HepG2 (cell line): ENCODE results near the gene CYB5B. TPM values are rescaled to one million over a fixed set of nuclear protein-coding genes. Genes with fewer than 3 reads are reported as not detected.

ENCODE experiments used
- ATAC-seq: fragments of 200-7000 bp; cut with Tn5 transposase; 3 replicates; pipeline ENCODE4 v1.9.1; 2020; ENCODE audit warnings: mild to moderate bottlenecking, moderate library complexity
- BruUV-seq: library from RNA; stranded (reverse); fragments of 400-500 nt; replicated peaks from 2 replicates; lab custom pipeline; 2021; lab: Mats Ljungman, UMichigan
- CTCF ChIA-PET: fragments of 300-600 bp; formaldehyde crosslinking; extraction: SDS; loops from one replicate; lab custom pipeline; 2021; ENCODE audit warnings: low total read pairs, inconsistent platforms, low intra/inter-chr PET ratio; lab: Yijun Ruan, JAX
- POLR2A ChIA-PET: fragments of 350-600 bp; sonication (Branson Sonifier 250); formaldehyde crosslinking; loops from one replicate; lab custom pipeline; 2020; ENCODE audit warnings: antibody characterized with exemption, inconsistent platforms; lab: Yijun Ruan, JAX
- DNase-seq: peaks from one replicate; pipeline ENCODE4 v3.0.0-alpha.2; 2015; ENCODE audit warnings: low spot score
- FAIRE-seq: peaks from 3 replicates; lab custom pipeline; 2011; peaks lifted over from hg19 to GRCh38; lab: Jason Lieb, UNC
- H2AFZ ChIP-seq: one replicate; pipeline ENCODE4 v1.6.1; 2011; ENCODE audit warnings: low read length, inconsistent platforms
- H3K27ac ChIP-seq: fragments of 300-600 bp; 3 replicates; pipeline ENCODE4 v1.8.0; 2011; ENCODE audit warnings: mixed run types, mild to moderate bottlenecking, mixed read lengths, low read length, inconsistent platforms; ENCODE audit not compliant: insufficient read depth; ENCODE audit errors: extremely low read length
- H3K27me3 ChIP-seq, 2 experiments: fragments of 200-600 bp in 1 of 2; 2 replicates in 1 of 2; 3 replicates in 1 of 2; pipeline versions ENCODE4 v1.6.0 to v1.8.0; 2011; ENCODE audit warnings: low read length in 2 of 2, mild to moderate bottlenecking in 2 of 2, moderate library complexity in 2 of 2, inconsistent platforms in 1 of 2; ENCODE audit not compliant: insufficient read depth in 2 of 2, control insufficient read depth in 1 of 2
- H3K36me3 ChIP-seq, 2 experiments: fragments of 200-600 bp in 1 of 2; replicated peaks in 1 of 2; 2 replicates in 1 of 2; 3 replicates in 1 of 2; pipeline versions ENCODE4 v1.5.1 to v1.8.0; 2011; ENCODE audit warnings: low read length in 2 of 2, inconsistent platforms in 1 of 2; ENCODE audit not compliant: insufficient read depth in 2 of 2, control insufficient read depth in 1 of 2
- H3K4me1 ChIP-seq: 2 replicates; pipeline ENCODE4 v1.5.1; 2012; ENCODE audit warnings: low read length, inconsistent platforms; ENCODE audit not compliant: insufficient read depth
- H3K4me2 ChIP-seq: 2 replicates; pipeline ENCODE4 v1.6.0; 2011; ENCODE audit warnings: low read depth, low read length, inconsistent platforms
- H3K4me3 ChIP-seq, 3 experiments: fragments of 200-600 bp in 1 of 3; sonication (generic), shearing (Covaris generic) in 1 of 3; replicated peaks in 1 of 3; 2 replicates each; pipeline ENCODE4 v1.5.1; 2011 to 2016; ENCODE audit warnings: low read length in 3 of 3, inconsistent platforms in 2 of 3, low read depth in 2 of 3, mild to moderate bottlenecking in 2 of 3, control low read depth in 1 of 3, mixed read lengths in 1 of 3; ENCODE audit not compliant: insufficient read depth in 1 of 3
- H3K79me2 ChIP-seq: one replicate; pipeline ENCODE4 v1.6.1; 2011; ENCODE audit warnings: low read length, inconsistent platforms; ENCODE audit not compliant: insufficient read depth
- H3K9ac ChIP-seq: 2 replicates; pipeline ENCODE4 v1.6.0; 2011; ENCODE audit warnings: mild to moderate bottlenecking, low read depth, low read length, inconsistent platforms; ENCODE audit not compliant: insufficient read depth
- H3K9me3 ChIP-seq: 2 replicates; pipeline ENCODE4 v1.5.1; 2012; ENCODE audit warnings: mild to moderate bottlenecking, low read length
- H4K20me1 ChIP-seq: 2 replicates; pipeline ENCODE4 v1.6.0; 2011; ENCODE audit warnings: inconsistent platforms, mild to moderate bottlenecking, low read length, moderate library complexity; ENCODE audit not compliant: insufficient read depth
- CEBPZ ChIP-seq: IDR thresholded peaks from 2 replicates; pipeline ENCODE4 v1.6.1; 2012; ENCODE audit warnings: low read length, improper control_type of control experiment
- DR1 ChIP-seq: sonication (generic); formaldehyde crosslinking; IDR thresholded peaks from 2 replicates; pipeline ENCODE4 v1.8.0; 2021; ENCODE audit warnings: mild to moderate bottlenecking, missing genetic modification reagents, inconsistent platforms
- FLYWCH1 ChIP-seq: sonication (generic); formaldehyde crosslinking; IDR thresholded peaks from 2 replicates; pipeline ENCODE4 v1.8.1; 2023; ENCODE audit warnings: mild to moderate bottlenecking, missing genetic modification reagents
- MBNL3 ChIP-seq: fragments of 250-450 bp; sonication (Bioruptor Pico); conservative IDR thresholded peaks from 2 replicates; pipeline ENCODE4 v1.8.0; 2022; ENCODE audit warnings: mild to moderate bottlenecking, inconsistent platforms
- MED13 ChIP-seq: sonication (generic); formaldehyde crosslinking; IDR thresholded peaks from 2 replicates; pipeline ENCODE4 v1.5.0; 2020; ENCODE audit warnings: missing genetic modification reagents
- NKX3-1 ChIP-seq: sonication (generic); formaldehyde crosslinking; IDR thresholded peaks from 2 replicates; pipeline ENCODE4 v1.5.0; 2020; ENCODE audit warnings: missing genetic modification reagents
- POGZ ChIP-seq: sonication (generic); formaldehyde crosslinking; IDR thresholded peaks from 2 replicates; pipeline ENCODE4 v1.4.0; 2020; ENCODE audit warnings: mild to moderate bottlenecking, missing genetic modification reagents
- RELA ChIP-seq: sonication (generic); formaldehyde crosslinking; IDR thresholded peaks from 2 replicates; pipeline ENCODE4 v1.4.0; 2020; ENCODE audit warnings: missing genetic modification reagents
- TCF7L2 ChIP-seq: IDR thresholded peaks from 2 replicates; pipeline ENCODE4 v1.6.1; 2011; ENCODE audit warnings: mild to moderate bottlenecking, low read depth, low read length, moderate library complexity
- TMF1 ChIP-seq: sonication (generic); formaldehyde crosslinking; IDR thresholded peaks from 2 replicates; pipeline ENCODE4 v1.8.1; 2022; ENCODE audit warnings: low read depth, missing genetic modification reagents
- ZBTB38 ChIP-seq: sonication (generic); formaldehyde crosslinking; IDR thresholded peaks from 2 replicates; pipeline ENCODE4 v1.5.1; 2020; ENCODE audit warnings: mild to moderate bottlenecking, missing genetic modification reagents
- ZNF446 ChIP-seq: sonication (generic); formaldehyde crosslinking; IDR thresholded peaks from 2 replicates; pipeline ENCODE4 v1.5.0; 2020; ENCODE audit warnings: mild to moderate bottlenecking, missing genetic modification reagents
- ZNF740 ChIP-seq: sonication (generic); formaldehyde crosslinking; IDR thresholded peaks from 2 replicates; pipeline ENCODE4 v1.4.0; 2020; ENCODE audit warnings: missing genetic modification reagents
- ZNF749 ChIP-seq: sonication (generic); formaldehyde crosslinking; IDR thresholded peaks from 2 replicates; pipeline ENCODE4 v1.8.0; 2022; ENCODE audit warnings: mild to moderate bottlenecking, missing genetic modification reagents, moderate library complexity, borderline replicate concordance
- WGBS: methylation state at CpG from one replicate; pipeline ENCODE4 v1.1.6; 2017; ENCODE audit warnings: low lambda C conversion rate; 5-methylcytosine and 5-hydroxymethylcytosine counted together
- in situ Hi-C: cut with HindIII; loops from 2 replicates; pipeline ENCODE4 v1.10.0; 2017; ENCODE audit warnings: low pct_unique_long_range_greater_than_20kb; ENCODE audit not compliant: extremely low pct_ligation_motif_present
- intact Hi-C: fragments of 100-400 bp; cut with micrococcal nuclease; formaldehyde crosslinking; loops from one replicate; pipeline ENCODE4 v1.10.0; 2022; ENCODE audit not compliant: unreplicated experiment
- polyA plus RNA-seq, 8 experiments: library from polyadenylated mRNA; depleted of rRNA in 3 of 8; stranded (reverse) in 7 of 8; unstranded in 1 of 8; fragments of >200 nt; fragmentation: Illumina TruSeq in 4 of 8; extraction: Trizol in 4 of 8; gene quantifications; 2 replicates each; pipeline versions ENCODE4 v1.2.1 to v1.2.3, GENCODE V29; 2011 to 2016; ENCODE audit warnings: low read depth in 4 of 8, missing spikeins in 1 of 8, mixed read lengths in 1 of 8; ENCODE audit not compliant: insufficient read depth in 1 of 8
- total RNA-seq, 5 experiments: library from RNA; depleted of rRNA; stranded (reverse); fragments of >200 nt; fragmentation: Illumina TruSeq; extraction: Trizol; gene quantifications; 2 replicates each; pipeline ENCODE4 v1.2.3, GENCODE V29; 2016; ENCODE audit warnings: low read depth in 1 of 5

The CYB5B gene
- total and polyA plus RNA-seq, 2 of the 13 experiments (the other 11 are each of a cell fraction or from before 2014, with no cell fraction given), result 234 to 432 TPM

GRCh38 chr16:69423189-69423588 lies 1.2 kb upstream of the CYB5B start:
- Histone ChIP-seq H3K9me3 (no peaks in the 10 kb centered on the region), H3K4me1 (peaks cover 62% of the 10 kb centered on the region), H3K27me3 (no peaks in the 10 kb centered on the region; a peak in 1 of 5 replicates), H2AFZ (no peak overlapping the region), H3K4me3 (no peak overlapping the region), H4K20me1 (no peaks in the 10 kb centered on the region), H3K9ac (no peak overlapping the region), H3K27ac (peak overlapping the region; percentile 14), H3K36me3 (peaks cover 2 to 13% of the 10 kb centered on the region in 2 experiments), H3K4me2 (no peak overlapping the region), H3K79me2 (peaks cover 40% of the 10 kb centered on the region)
- no peak for FAIRE-seq
- ChIA-PET POLR2A (no interaction called here), CTCF (no interaction called here)
- 96% methylated on average over 11 of the region's 11 CpGs for WGBS
- intact Hi-C loops, result no loop called here
- ATAC-seq, result no peak
- in situ Hi-C loops, result no loop called here
- BruUV-seq, result no TSS peak
- 0 out of 2 replicates have a peak, but pooled peaks have one; percentile 11 for TF ChIP-seq ZBTB38 (CRISPR knock-in tag)
- no peak for TF ChIP-seq NKX3-1
- no peak for DNase-seq

GRCh38 chr16:69424935-69425784 lies 741 bp downstream of the CYB5B start:
- in situ Hi-C loops, result no loop called here
- intact Hi-C loops, result no loop called here
- no peak for ATAC-seq
- peak overlapping the region; percentile 81 for H3K4me2 ChIP-seq
- FAIRE-seq, result no peak
- no peaks in the 10 kb centered on the region for H3K9me3 ChIP-seq
- peaks cover 59% of the 10 kb centered on the region for H3K79me2 ChIP-seq
- H3K4me3 ChIP-seq, result peak overlapping the region; percentile 83 to 95 (median 95)
- H2AFZ ChIP-seq, result no peak overlapping the region
- POLR2A ChIA-PET, result interaction anchor here (0.7 to 2.8 kb wide), 9 partner anchors 8 to 142 kb away, joined by 3 to 10 read pairs (median 4); no protein-coding TSS in a partner anchor
- peak overlapping the region; percentile 72 for H3K27ac ChIP-seq
- H3K4me1 ChIP-seq, result peaks cover 62% of the 10 kb centered on the region
- H3K9ac ChIP-seq, result peak overlapping the region; percentile 86
- peaks cover 11 to 32% of the 10 kb centered on the region in 2 experiments for H3K36me3 ChIP-seq
- DNase-seq, result no peak
- H3K27me3 ChIP-seq, result no peaks in the 10 kb centered on the region; a peak in 1 of 5 replicates
- CTCF ChIA-PET, result interaction anchor here (0.6 kb wide), 1 partner anchor 259 kb away, joined by 3 read pairs; no protein-coding TSS in a partner anchor
- H4K20me1 ChIP-seq, result 0 out of 2 replicates have a peak, but pooled peaks cover 2% of the 10 kb centered on the region
- WGBS, result 2% methylated on average over 11 of the region's 11 CpGs
- TSS peak; percentile 63 for BruUV-seq
- TF ChIP-seq TCF7L2 (no peak), MED13 (0 out of 2 replicates have a peak, but pooled peaks have one; percentile 5), FLYWCH1 (CRISPR knock-in tag) (no peak), ZNF446 (CRISPR knock-in tag) (peak; percentile 59; the same call in 1 of the 2 replicates), POGZ (CRISPR knock-in tag) (no peak), TMF1 (CRISPR knock-in tag) (no peak), ZNF749 (CRISPR knock-in tag) (0 out of 2 replicates have a peak, but pooled peaks have one; percentile 71), RELA (no peak), MBNL3 (CRISPR knock-in tag) (no peak), DR1 (CRISPR knock-in tag) (no peak), ZNF740 (CRISPR knock-in tag) (0 out of 2 replicates have a peak, but pooled peaks have one; percentile 44), CEBPZ (no peak)
